Spinal cord (tissue), 10 donors: ENCODE data around the gene MCC. TPM values are rescaled to one million over a fixed set of nuclear protein-coding genes. Genes with fewer than 3 reads are reported as not detected.

Source experiments
- DNase-seq, 6 donors: peaks; one replicate each; pipeline versions ENCODE4 v3.0.0 to v3.0.0-alpha.2; 2013 to 2015; ENCODE audit warnings: low spot score in 6 of 6, low read depth in 4 of 6
- H3K27ac ChIP-seq: one replicate; pipeline ENCODE4 v1.5.1; 2013; ENCODE audit warnings: low read depth, low read length, control low read depth
- H3K27me3 ChIP-seq: one replicate; pipeline ENCODE4 v1.6.1; 2013; ENCODE audit warnings: low read length; ENCODE audit not compliant: control insufficient read depth, insufficient read depth
- H3K36me3 ChIP-seq: one replicate; pipeline ENCODE4 v1.6.1; 2013; ENCODE audit warnings: low read length; ENCODE audit not compliant: control insufficient read depth, insufficient read depth
- H3K4me1 ChIP-seq: one replicate; pipeline ENCODE4 v1.6.1; 2013; ENCODE audit warnings: low read length; ENCODE audit not compliant: control insufficient read depth, insufficient read depth
- H3K4me3 ChIP-seq: one replicate; pipeline ENCODE4 v1.5.1; 2013; ENCODE audit warnings: low read depth, low read length, control low read depth
- H3K9me3 ChIP-seq: one replicate; pipeline ENCODE4 v1.6.1; 2013; ENCODE audit warnings: low read length; ENCODE audit not compliant: control insufficient read depth, insufficient read depth
- WGBS: methylation state at CpG from one replicate; pipeline ENCODE4 v1.1.5; 2013; ENCODE audit warnings: missing lambda C conversion rate; ENCODE audit not compliant: insufficient coverage; 5-methylcytosine and 5-hydroxymethylcytosine counted together
- long read RNA-seq, 4 donors: transcript quantifications; one replicate each; lab custom pipeline, GENCODE V29; 2026
- polyA plus RNA-seq, 2 donors: library from polyadenylated mRNA; unstranded; fragments of 120-200 nt; gene quantifications; one replicate each; pipeline ENCODE4 v1.2.1, GENCODE V29; 2013; ENCODE audit not compliant: insufficient read length in 2 of 2
- total RNA-seq, 2 donors: library from RNA; depleted of rRNA in 1 of 2; stranded (reverse); fragments of 120-200 nt in 1 of 2; fragments of >200 nt in 1 of 2; gene quantifications; one replicate each; pipeline versions ENCODE4 v1.2.3 to v1.2.4, GENCODE V29; 2013 to 2014
- donor health status: healthy.

Gene MCC
- 10 to 100 TPM; 30.3 to 31.7 TPM for total RNA-seq
- 10 to 100 TPM; 19.2 to 22.9 TPM for polyA plus RNA-seq
- long read RNA-seq, donor 1, full-length matches to known transcripts = 3 of 3 reads
- long read RNA-seq, donor 1, partial matches to known transcripts = 0 of 3 reads
- long read RNA-seq, donor 1, other reads (novel, unspliced or antisense) = 0 of 3 reads
- long read RNA-seq, donor 2 = 0 reads
- long read RNA-seq, donor 3, partial matches to known transcripts = 0 of 2 reads
- long read RNA-seq, donor 3, other reads (novel, unspliced or antisense) = 0 of 2 reads
- long read RNA-seq, donor 4, partial matches to known transcripts = 0 of 1 reads
- long read RNA-seq, donor 4, other reads (novel, unspliced or antisense) = 0 of 1 reads

- H3K27me3 ChIP-seq = peaks cover 10% of the 10 kb centered on the region
- under 1% methylated on average over 86 of the region's 86 CpGs for WGBS
- H3K36me3 ChIP-seq = no peaks in the 10 kb centered on the region
- peak within 1 kb of the TSS; percentile 85 for H3K4me3 ChIP-seq
- H3K4me1 ChIP-seq = peaks cover 14% of the 10 kb centered on the region
- H3K9me3 ChIP-seq = peaks cover 3% of the 10 kb centered on the region
- H3K27ac ChIP-seq = peak within 1 kb of the TSS; percentile 54
- peak; percentile 63 to 95 (median 72) for DNase-seq
Measured at GRCh38 chr5:113487781-113488644, at the start of gene MCC. MCC (minus strand) TSS chr5:113488453.

GRCh38 chr5:113531481-113532159, 43.4 kb upstream of the MCC start:
- Histone ChIP-seq H3K27me3 (no peaks in the 10 kb centered on the region), H3K27ac (no peak overlapping the region), H3K4me1 (no peaks in the 10 kb centered on the region), H3K4me3 (no peak overlapping the region), H3K9me3 (no peaks in the 10 kb centered on the region), H3K36me3 (peaks cover 6% of the 10 kb centered on the region)
- 86% methylated on average over 1 of the region's 2 CpGs for WGBS
- no peak for DNase-seq

- DNase-seq = no peak
- 83% methylated on average over 4 of the region's 5 CpGs for WGBS
Measured at GRCh38 chr5:113527746-113528145, 39.5 kb upstream of the MCC start.

GRCh38 chr5:113526421-113526820, 38.2 kb upstream of the MCC start:
- Histone ChIP-seq H3K4me1 (no peaks in the 10 kb centered on the region), H3K27ac (no peak overlapping the region), H3K27me3 (no peaks in the 10 kb centered on the region), H3K4me3 (no peak overlapping the region), H3K36me3 (peaks cover 2% of the 10 kb centered on the region), H3K9me3 (no peaks in the 10 kb centered on the region)
- WGBS = 92% methylated on average over 2 of the region's 4 CpGs
- DNase-seq = no peak

More at GRCh38 chr5:113527746-113528145, 39.5 kb upstream of the MCC start:
- peaks cover 2% of the 10 kb centered on the region for H3K36me3 ChIP-seq
- H3K4me1 ChIP-seq = no peaks in the 10 kb centered on the region
- no peaks in the 10 kb centered on the region for H3K27me3 ChIP-seq
- H3K27ac ChIP-seq = no peak overlapping the region
- no peaks in the 10 kb centered on the region for H3K9me3 ChIP-seq
- H3K4me3 ChIP-seq = no peak overlapping the region

GRCh38 chr5:113524927-113525326, 36.7 kb upstream of the MCC start:
- H3K9me3 ChIP-seq = no peaks in the 10 kb centered on the region
- no CpG with 5 or more reads among the region's 2 CpGs for WGBS
- H3K27ac ChIP-seq = no peak overlapping the region
- H3K4me3 ChIP-seq = no peak overlapping the region
- H3K36me3 ChIP-seq = peaks cover 2% of the 10 kb centered on the region
- H3K4me1 ChIP-seq = no peaks in the 10 kb centered on the region
- no peak for DNase-seq
- H3K27me3 ChIP-seq = no peaks in the 10 kb centered on the region

GRCh38 chr5:113523168-113523567, 34.9 kb upstream of the MCC start:
- H3K4me3 ChIP-seq = no peak overlapping the region
- peaks cover 2% of the 10 kb centered on the region for H3K36me3 ChIP-seq
- no peak for DNase-seq
- H3K9me3 ChIP-seq = no peaks in the 10 kb centered on the region
- H3K27me3 ChIP-seq = no peaks in the 10 kb centered on the region
- H3K4me1 ChIP-seq = no peaks in the 10 kb centered on the region
- no peak overlapping the region for H3K27ac ChIP-seq
- WGBS = no CpG with 5 or more reads among the region's 2 CpGs

GRCh38 chr5:113520899-113521298, 32.6 kb upstream of the MCC start:
- Histone ChIP-seq H3K9me3 (no peaks in the 10 kb centered on the region), H3K27me3 (no peaks in the 10 kb centered on the region), H3K4me3 (no peak overlapping the region), H3K4me1 (no peaks in the 10 kb centered on the region), H3K27ac (no peak overlapping the region), H3K36me3 (peaks cover 5% of the 10 kb centered on the region)
- DNase-seq = no peak

GRCh38 chr5:113520429-113520828, 32.2 kb upstream of the MCC start:
- Histone ChIP-seq H3K4me3 (no peak overlapping the region), H3K27ac (no peak overlapping the region), H3K9me3 (no peaks in the 10 kb centered on the region), H3K27me3 (no peaks in the 10 kb centered on the region), H3K36me3 (peaks cover 5% of the 10 kb centered on the region), H3K4me1 (no peaks in the 10 kb centered on the region)
- no peak for DNase-seq

GRCh38 chr5:113519412-113519811, 31.2 kb upstream of the MCC start:
- H3K27me3 ChIP-seq = no peaks in the 10 kb centered on the region
- no CpG with 5 or more reads among the region's 2 CpGs for WGBS
- DNase-seq = no peak
- H3K27ac ChIP-seq = no peak overlapping the region
- H3K4me3 ChIP-seq = no peak overlapping the region
- H3K9me3 ChIP-seq = no peaks in the 10 kb centered on the region
- H3K36me3 ChIP-seq = peaks cover 5% of the 10 kb centered on the region
- H3K4me1 ChIP-seq = peaks cover 2% of the 10 kb centered on the region
